Endothelial cell of umbilical vein (primary cell): ENCODE measurements around the gene SAMD11. TPM values are rescaled to one million over a fixed set of nuclear protein-coding genes. Genes with fewer than 3 reads are reported as not detected.

Source experiments
- BruUV-seq: library from RNA; stranded (reverse); fragments of 400-500 nt; replicated peaks from 2 replicates; lab custom pipeline; 2021; lab: Mats Ljungman, UMichigan
- CTCF ChIA-PET: fragments of 300-600, 350-600 bp; sonication (Branson Sonifier 250); formaldehyde crosslinking; loops from one replicate; lab custom pipeline; 2021; ENCODE audit warnings: antibody characterized with exemption, inconsistent platforms; lab: Charles Lee
- POLR2A ChIA-PET: fragments of 300-600, 350-600 bp; sonication (Branson Sonifier 250); formaldehyde crosslinking; loops from one replicate; lab custom pipeline; 2021; ENCODE audit warnings: antibody characterized with exemption, inconsistent platforms; lab: Charles Lee
- DNase-seq: peaks from one replicate; pipeline ENCODE4 v3.0.0-alpha.2; 2011; ENCODE audit warnings: low read depth, low spot score
- FAIRE-seq: peaks from 2 replicates; lab custom pipeline; 2011; peaks lifted over from hg19 to GRCh38; lab: Jason Lieb, UNC
- H2AFZ ChIP-seq: 2 replicates; pipeline ENCODE4 v1.6.0; 2012; ENCODE audit warnings: low read depth, low read length, control low read depth, inconsistent platforms
- H3K27ac ChIP-seq: 2 replicates; pipeline ENCODE4 v1.5.1; 2011; ENCODE audit warnings: low read depth, mild to moderate bottlenecking, control low read depth, low read length, moderate library complexity; ENCODE audit not compliant: insufficient read depth
- H3K27me3 ChIP-seq, 2 experiments: 2 replicates each; pipeline versions ENCODE4 v1.6.0 to v1.6.1; 2011; ENCODE audit warnings: low read length in 2 of 2, mixed read lengths in 1 of 2; ENCODE audit not compliant: control insufficient read depth in 2 of 2, insufficient read depth in 2 of 2
- H3K36me3 ChIP-seq, 2 experiments: 2 replicates in 1 of 2; 3 replicates in 1 of 2; pipeline ENCODE4 v1.5.1; 2011; ENCODE audit warnings: low read length in 2 of 2, mild to moderate bottlenecking in 1 of 2, moderate library complexity in 1 of 2; ENCODE audit not compliant: control insufficient read depth in 2 of 2, insufficient read depth in 2 of 2; ENCODE audit errors: extremely low read depth in 1 of 2
- H3K4me1 ChIP-seq: 3 replicates; pipeline ENCODE4 v1.5.1; 2011; ENCODE audit warnings: mild to moderate bottlenecking, low read length; ENCODE audit not compliant: control insufficient read depth, insufficient read depth; ENCODE audit errors: extremely low read depth
- H3K4me2 ChIP-seq: 2 replicates; pipeline ENCODE4 v1.6.1; 2011; ENCODE audit warnings: low read length, control low read depth, mixed read lengths; ENCODE audit not compliant: insufficient read depth
- H3K4me3 ChIP-seq, 3 experiments: fragments of 200-600 bp in 1 of 3; sonication (generic), shearing (Covaris generic) in 1 of 3; replicated peaks in 1 of 3; 2 replicates each; pipeline ENCODE4 v1.5.1; 2011 to 2016; ENCODE audit warnings: control low read depth in 3 of 3, low read length in 3 of 3, mild to moderate bottlenecking in 2 of 3, inconsistent platforms in 1 of 3, low read depth in 1 of 3, moderate library complexity in 1 of 3; ENCODE audit not compliant: insufficient read depth in 1 of 3
- H3K79me2 ChIP-seq: 2 replicates; pipeline ENCODE4 v1.6.0; 2012; ENCODE audit warnings: low read length, inconsistent platforms; ENCODE audit not compliant: control insufficient read depth, insufficient read depth
- H3K9ac ChIP-seq: replicated peaks from 2 replicates; pipeline ENCODE3; 2011; ENCODE audit warnings: low read length, control low read depth; ENCODE audit not compliant: insufficient read depth; ENCODE audit errors: extremely low read depth
- H3K9me1 ChIP-seq: replicated peaks from 3 replicates; pipeline ENCODE4 v1.6.0; 2011; ENCODE audit warnings: mild to moderate bottlenecking, low read length; ENCODE audit not compliant: control insufficient read depth, insufficient read depth; ENCODE audit errors: extremely low read depth
- H3K9me3 ChIP-seq: replicated peaks from 2 replicates; pipeline ENCODE4 v1.5.1; 2012; ENCODE audit warnings: low read length, inconsistent platforms; ENCODE audit not compliant: control insufficient read depth, insufficient read depth
- H4K20me1 ChIP-seq: replicated peaks from 2 replicates; pipeline ENCODE3; 2011; ENCODE audit warnings: mild to moderate bottlenecking, low read length; ENCODE audit not compliant: control insufficient read depth, insufficient read depth; ENCODE audit errors: extremely low read depth
- EZH2 ChIP-seq: IDR thresholded peaks from 2 replicates; pipeline ENCODE4 v1.6.1; 2012; ENCODE audit warnings: borderline replicate concordance, low read depth, mild to moderate bottlenecking, moderate library complexity, low read length, inconsistent platforms; ENCODE audit not compliant: severe bottlenecking
- FOS ChIP-seq: IDR thresholded peaks from 2 replicates; pipeline ENCODE4 v1.6.1; 2011; ENCODE audit warnings: mild to moderate bottlenecking, low read length, moderate library complexity, borderline replicate concordance; ENCODE audit not compliant: insufficient read depth
- GATA2 ChIP-seq: IDR thresholded peaks from 2 replicates; pipeline ENCODE4 v1.7.0; 2011; ENCODE audit warnings: low read depth, mild to moderate bottlenecking, moderate library complexity, mixed read lengths, low read length; ENCODE audit not compliant: insufficient read length, insufficient read depth
- JUN ChIP-seq: IDR thresholded peaks from 2 replicates; pipeline ENCODE4 v1.6.1; 2011; ENCODE audit warnings: borderline replicate concordance, low read depth; ENCODE audit not compliant: insufficient read length, insufficient read depth
- MAX ChIP-seq: IDR thresholded peaks from 2 replicates; pipeline ENCODE4 v1.6.1; 2011; ENCODE audit not compliant: insufficient read depth, insufficient read length
- MYC ChIP-seq: IDR thresholded peaks from one replicate; pipeline ENCODE4 v1.6.1; 2011; ENCODE audit warnings: mild to moderate bottlenecking, low read depth, low read length
- POLR2AphosphoS5 ChIP-seq: IDR thresholded peaks from 2 replicates; pipeline ENCODE4 v1.6.1; 2012; ENCODE audit warnings: low read depth, mild to moderate bottlenecking, control low read depth, low read length, moderate library complexity; ENCODE audit not compliant: insufficient read depth
- dilution Hi-C: fragments of 300-500 bp; cut with MboI; formaldehyde crosslinking; loops from one replicate; pipeline ENCODE4 v1.15.0; 2019; ENCODE audit warnings: low sequenced_read_pairs; ENCODE audit not compliant: extremely low pct_ligation_motif_present
- intact Hi-C: fragments of 100-400 bp; cut with micrococcal nuclease; formaldehyde crosslinking; loops from one replicate; pipeline ENCODE4 v1.10.0; 2022
- polyA plus RNA-seq, 4 experiments: library from polyadenylated mRNA; depleted of rRNA in 3 of 4; stranded (reverse) in 3 of 4; unstranded in 1 of 4; fragments of >200 nt; gene quantifications; 2 replicates each; pipeline versions ENCODE4 v1.2.1 to v1.2.3, GENCODE V29; 2011 to 2012; ENCODE audit warnings: missing spikeins in 1 of 4
- total RNA-seq: library from RNA; stranded (reverse); gene quantifications from 2 replicates; pipeline ENCODE4 v1.2.3, GENCODE V29; 2021

The SAMD11 gene
- total and polyA plus RNA-seq, 2 donors (not counting 3 experiments of a cell fraction or from before 2014, with no cell fraction given) = not detected

- no peak overlapping the region for H2AFZ ChIP-seq
- no peak overlapping the region for H3K27ac ChIP-seq
- dilution Hi-C loops (no loop called here), intact Hi-C loops (no loop called here)
- DNase-seq = no peak
- H3K9ac ChIP-seq = no peak overlapping the region
- no peaks in the 10 kb centered on the region for H3K36me3 ChIP-seq
- no peak overlapping the region for H3K4me3 ChIP-seq
- H3K79me2 ChIP-seq = no peaks in the 10 kb centered on the region
- no peaks in the 10 kb centered on the region for H3K9me3 ChIP-seq
- no peak for TF ChIP-seq JUN
- TF ChIP-seq MAX = no peak
- no peak for TF ChIP-seq EZH2
- TF ChIP-seq GATA2 = no peak
- no peak for TF ChIP-seq MYC
- no peak for FAIRE-seq
- ChIA-PET CTCF (interaction anchor here (0.8 to 1.0 kb wide), 2 partner anchors 15 to 27 kb away, joined by 3 read pairs; no protein-coding TSS in a partner anchor), POLR2A (interaction anchor here (0.5 kb wide), 1 partner anchor 17 kb away, joined by 3 read pairs; no protein-coding TSS in a partner anchor)
- no TSS peak for BruUV-seq
- H3K9me1 ChIP-seq = no peaks in the 10 kb centered on the region
- peaks cover 15 to 20% of the 10 kb centered on the region in 2 experiments for H3K27me3 ChIP-seq
- H3K4me2 ChIP-seq = no peak overlapping the region
- no peaks in the 10 kb centered on the region for H4K20me1 ChIP-seq
- H3K4me1 ChIP-seq = no peaks in the 10 kb centered on the region
These were observed 7.9 kb downstream of the SAMD11 start for GRCh38 chr1:931380-932172.

GRCh38 chr1:932173-932510, 8.4 kb downstream of the SAMD11 start:
- ChIA-PET POLR2A (interaction anchor here (0.5 kb wide), 1 partner anchor 18 kb away, joined by 3 read pairs; no protein-coding TSS in a partner anchor), CTCF (no interaction called here)
- H4K20me1 ChIP-seq = no peaks in the 10 kb centered on the region
- no peak overlapping the region for H3K4me3 ChIP-seq
- FAIRE-seq (no peak), DNase-seq (no peak)
- H3K9me1 ChIP-seq = no peaks in the 10 kb centered on the region
- no peak overlapping the region for H3K9ac ChIP-seq
- no peak overlapping the region for H2AFZ ChIP-seq
- peaks cover 12 to 16% of the 10 kb centered on the region in 2 experiments for H3K27me3 ChIP-seq
- H3K36me3 ChIP-seq = no peaks in the 10 kb centered on the region
- TF ChIP-seq FOS = no peak
- TF ChIP-seq POLR2AphosphoS5 = no peak
- no peak for TF ChIP-seq GATA2
- H3K79me2 ChIP-seq = no peaks in the 10 kb centered on the region
- H3K27ac ChIP-seq = no peak overlapping the region
- no peak overlapping the region for H3K4me2 ChIP-seq
- no peaks in the 10 kb centered on the region for H3K9me3 ChIP-seq
- BruUV-seq = no TSS peak
- intact Hi-C loops (no loop called here), dilution Hi-C loops (no loop called here)
- no peaks in the 10 kb centered on the region for H3K4me1 ChIP-seq
